ENCODE results near the gene EPHA4.

DNA sequence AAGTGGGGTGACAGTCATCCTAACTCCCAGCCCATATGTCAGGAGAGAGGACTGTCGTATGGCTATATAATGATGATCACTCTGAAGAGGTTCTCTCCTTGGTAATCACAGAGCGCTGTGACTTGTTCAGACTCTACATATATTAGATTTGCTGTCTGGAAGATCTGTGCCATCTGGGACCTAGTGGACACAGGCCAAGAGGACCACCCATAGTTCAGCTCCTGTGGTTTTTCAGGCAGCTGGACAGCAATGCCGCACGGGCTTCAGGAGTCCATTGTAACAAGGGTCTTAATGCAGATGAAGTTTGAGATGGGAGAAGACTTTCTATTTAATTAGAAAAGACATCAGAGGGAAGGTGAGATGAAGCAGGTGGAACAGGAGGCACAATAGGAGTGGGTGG is 40.1 kb upstream of the EPHA4 start:
- TF ChIP-seq, protein P1, sequence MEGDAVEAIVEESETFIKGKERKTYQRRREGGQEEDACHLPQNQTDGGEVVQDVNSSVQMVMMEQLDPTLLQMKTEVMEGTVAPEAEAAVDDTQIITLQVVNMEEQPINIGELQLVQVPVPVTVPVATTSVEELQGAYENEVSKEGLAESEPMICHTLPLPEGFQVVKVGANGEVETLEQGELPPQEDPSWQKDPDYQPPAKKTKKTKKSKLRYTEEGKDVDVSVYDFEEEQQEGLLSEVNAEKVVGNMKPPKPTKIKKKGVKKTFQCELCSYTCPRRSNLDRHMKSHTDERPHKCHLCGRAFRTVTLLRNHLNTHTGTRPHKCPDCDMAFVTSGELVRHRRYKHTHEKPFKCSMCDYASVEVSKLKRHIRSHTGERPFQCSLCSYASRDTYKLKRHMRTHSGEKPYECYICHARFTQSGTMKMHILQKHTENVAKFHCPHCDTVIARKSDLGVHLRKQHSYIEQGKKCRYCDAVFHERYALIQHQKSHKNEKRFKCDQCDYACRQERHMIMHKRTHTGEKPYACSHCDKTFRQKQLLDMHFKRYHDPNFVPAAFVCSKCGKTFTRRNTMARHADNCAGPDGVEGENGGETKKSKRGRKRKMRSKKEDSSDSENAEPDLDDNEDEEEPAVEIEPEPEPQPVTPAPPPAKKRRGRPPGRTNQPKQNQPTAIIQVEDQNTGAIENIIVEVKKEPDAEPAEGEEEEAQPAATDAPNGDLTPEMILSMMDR (IDR thresholded peaks at IDR 0.05; ENCODE audit: low read depth, low read length) = no peak
- TF ChIP-seq EZH2phosphoT487 (IDR thresholded peaks at IDR 0.05; ENCODE audit: low read depth) = no peak
